Endothelial cell of umbilical vein (primary cell): ENCODE data around the gene HERPUD1. TPM values are rescaled to one million over a fixed set of nuclear protein-coding genes. Genes with fewer than 3 reads are reported as not detected.

Experiments
- BruUV-seq: library from RNA; stranded (reverse); fragments of 400-500 nt; replicated peaks from 2 replicates; lab custom pipeline; 2021; lab: Mats Ljungman, UMichigan
- CTCF ChIA-PET: fragments of 300-600, 350-600 bp; sonication (Branson Sonifier 250); formaldehyde crosslinking; loops from one replicate; lab custom pipeline; 2021; ENCODE audit warnings: antibody characterized with exemption, inconsistent platforms; lab: Charles Lee
- POLR2A ChIA-PET: fragments of 300-600, 350-600 bp; sonication (Branson Sonifier 250); formaldehyde crosslinking; loops from one replicate; lab custom pipeline; 2021; ENCODE audit warnings: antibody characterized with exemption, inconsistent platforms; lab: Charles Lee
- DNase-seq: peaks from one replicate; pipeline ENCODE4 v3.0.0-alpha.2; 2011; ENCODE audit warnings: low read depth, low spot score
- FAIRE-seq: peaks from 2 replicates; lab custom pipeline; 2011; peaks lifted over from hg19 to GRCh38; lab: Jason Lieb, UNC
- H2AFZ ChIP-seq: 2 replicates; pipeline ENCODE4 v1.6.0; 2012; ENCODE audit warnings: low read depth, low read length, control low read depth, inconsistent platforms
- H3K27ac ChIP-seq: 2 replicates; pipeline ENCODE4 v1.5.1; 2011; ENCODE audit warnings: low read depth, mild to moderate bottlenecking, control low read depth, low read length, moderate library complexity; ENCODE audit not compliant: insufficient read depth
- H3K27me3 ChIP-seq, 2 experiments: 2 replicates each; pipeline versions ENCODE4 v1.6.0 to v1.6.1; 2011; ENCODE audit warnings: low read length in 2 of 2, mixed read lengths in 1 of 2; ENCODE audit not compliant: control insufficient read depth in 2 of 2, insufficient read depth in 2 of 2
- H3K36me3 ChIP-seq, 2 experiments: 2 replicates in 1 of 2; 3 replicates in 1 of 2; pipeline ENCODE4 v1.5.1; 2011; ENCODE audit warnings: low read length in 2 of 2, mild to moderate bottlenecking in 1 of 2, moderate library complexity in 1 of 2; ENCODE audit not compliant: control insufficient read depth in 2 of 2, insufficient read depth in 2 of 2; ENCODE audit errors: extremely low read depth in 1 of 2
- H3K4me1 ChIP-seq: 3 replicates; pipeline ENCODE4 v1.5.1; 2011; ENCODE audit warnings: mild to moderate bottlenecking, low read length; ENCODE audit not compliant: control insufficient read depth, insufficient read depth; ENCODE audit errors: extremely low read depth
- H3K4me2 ChIP-seq: 2 replicates; pipeline ENCODE4 v1.6.1; 2011; ENCODE audit warnings: low read length, control low read depth, mixed read lengths; ENCODE audit not compliant: insufficient read depth
- H3K4me3 ChIP-seq, 3 experiments: fragments of 200-600 bp in 1 of 3; sonication (generic), shearing (Covaris generic) in 1 of 3; replicated peaks in 1 of 3; 2 replicates each; pipeline ENCODE4 v1.5.1; 2011 to 2016; ENCODE audit warnings: control low read depth in 3 of 3, low read length in 3 of 3, mild to moderate bottlenecking in 2 of 3, inconsistent platforms in 1 of 3, low read depth in 1 of 3, moderate library complexity in 1 of 3; ENCODE audit not compliant: insufficient read depth in 1 of 3
- H3K79me2 ChIP-seq: 2 replicates; pipeline ENCODE4 v1.6.0; 2012; ENCODE audit warnings: low read length, inconsistent platforms; ENCODE audit not compliant: control insufficient read depth, insufficient read depth
- H3K9ac ChIP-seq: replicated peaks from 2 replicates; pipeline ENCODE3; 2011; ENCODE audit warnings: low read length, control low read depth; ENCODE audit not compliant: insufficient read depth; ENCODE audit errors: extremely low read depth
- H3K9me1 ChIP-seq: replicated peaks from 3 replicates; pipeline ENCODE4 v1.6.0; 2011; ENCODE audit warnings: mild to moderate bottlenecking, low read length; ENCODE audit not compliant: control insufficient read depth, insufficient read depth; ENCODE audit errors: extremely low read depth
- H3K9me3 ChIP-seq: replicated peaks from 2 replicates; pipeline ENCODE4 v1.5.1; 2012; ENCODE audit warnings: low read length, inconsistent platforms; ENCODE audit not compliant: control insufficient read depth, insufficient read depth
- H4K20me1 ChIP-seq: replicated peaks from 2 replicates; pipeline ENCODE3; 2011; ENCODE audit warnings: mild to moderate bottlenecking, low read length; ENCODE audit not compliant: control insufficient read depth, insufficient read depth; ENCODE audit errors: extremely low read depth
- EZH2 ChIP-seq: IDR thresholded peaks from 2 replicates; pipeline ENCODE4 v1.6.1; 2012; ENCODE audit warnings: borderline replicate concordance, low read depth, mild to moderate bottlenecking, moderate library complexity, low read length, inconsistent platforms; ENCODE audit not compliant: severe bottlenecking
- FOS ChIP-seq: IDR thresholded peaks from 2 replicates; pipeline ENCODE4 v1.6.1; 2011; ENCODE audit warnings: mild to moderate bottlenecking, low read length, moderate library complexity, borderline replicate concordance; ENCODE audit not compliant: insufficient read depth
- GATA2 ChIP-seq: IDR thresholded peaks from 2 replicates; pipeline ENCODE4 v1.7.0; 2011; ENCODE audit warnings: low read depth, mild to moderate bottlenecking, moderate library complexity, mixed read lengths, low read length; ENCODE audit not compliant: insufficient read length, insufficient read depth
- JUN ChIP-seq: IDR thresholded peaks from 2 replicates; pipeline ENCODE4 v1.6.1; 2011; ENCODE audit warnings: borderline replicate concordance, low read depth; ENCODE audit not compliant: insufficient read length, insufficient read depth
- MYC ChIP-seq: IDR thresholded peaks from one replicate; pipeline ENCODE4 v1.6.1; 2011; ENCODE audit warnings: mild to moderate bottlenecking, low read depth, low read length
- POLR2A ChIP-seq: IDR thresholded peaks from 2 replicates; pipeline ENCODE4 v1.6.1; 2012; ENCODE audit warnings: low read depth, mild to moderate bottlenecking, control low read depth, low read length
- POLR2AphosphoS5 ChIP-seq: IDR thresholded peaks from 2 replicates; pipeline ENCODE4 v1.6.1; 2012; ENCODE audit warnings: low read depth, mild to moderate bottlenecking, control low read depth, low read length, moderate library complexity; ENCODE audit not compliant: insufficient read depth
- dilution Hi-C: fragments of 300-500 bp; cut with MboI; formaldehyde crosslinking; loops from one replicate; pipeline ENCODE4 v1.15.0; 2019; ENCODE audit warnings: low sequenced_read_pairs; ENCODE audit not compliant: extremely low pct_ligation_motif_present
- intact Hi-C: fragments of 100-400 bp; cut with micrococcal nuclease; formaldehyde crosslinking; loops from one replicate; pipeline ENCODE4 v1.10.0; 2022
- polyA plus RNA-seq, 4 experiments: library from polyadenylated mRNA; depleted of rRNA in 3 of 4; stranded (reverse) in 3 of 4; unstranded in 1 of 4; fragments of >200 nt; gene quantifications; 2 replicates each; pipeline versions ENCODE4 v1.2.1 to v1.2.3, GENCODE V29; 2011 to 2012; ENCODE audit warnings: missing spikeins in 1 of 4
- total RNA-seq: library from RNA; stranded (reverse); gene quantifications from 2 replicates; pipeline ENCODE4 v1.2.3, GENCODE V29; 2021
- TF ChIP-seq, protein P1 (sequence below), 2 donors: IDR thresholded peaks; 1 replicate in 1 of 2; 2 replicates in 1 of 2; pipeline ENCODE4 v1.5.1; 2011; ENCODE audit warnings: low read length in 2 of 2, mild to moderate bottlenecking in 2 of 2, moderate library complexity in 2 of 2, control low read depth in 1 of 2, inconsistent platforms in 1 of 2, low read depth in 1 of 2; ENCODE audit not compliant: insufficient read depth in 1 of 2; ENCODE audit errors: extremely low read depth in 1 of 2
- TF ChIP-seq, protein P2 (sequence below): IDR thresholded peaks from 2 replicates; pipeline ENCODE4 v1.6.1; 2011; ENCODE audit not compliant: insufficient read depth, insufficient read length

HERPUD1 gene
- total and polyA plus RNA-seq, 2 donors (not counting 3 experiments of a cell fraction or from before 2014, with no cell fraction given), result 107 to 109 TPM

DNA sequence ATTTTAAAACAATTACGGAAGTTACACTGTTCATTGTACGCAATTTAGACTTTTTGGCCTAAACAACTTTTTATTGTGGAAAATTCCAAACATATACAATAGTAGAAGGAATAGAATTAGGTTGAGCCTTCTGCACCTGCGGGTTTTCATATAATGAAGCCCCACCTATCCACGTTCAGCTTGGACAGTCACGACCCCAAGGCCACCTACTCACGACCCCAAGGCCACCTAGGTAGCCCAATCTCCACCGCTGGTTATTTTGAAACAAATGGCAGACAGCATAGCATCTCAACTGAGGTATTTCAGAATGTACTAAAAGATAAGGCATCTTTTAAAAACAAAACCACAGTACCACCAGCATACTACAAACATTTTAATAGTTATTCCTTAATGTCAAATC is 58.0 kb downstream of the HERPUD1 start:
- Histone ChIP-seq H3K36me3 (no peaks in the 10 kb centered on the region), H3K4me1 (peaks cover 17% of the 10 kb centered on the region), H3K79me2 (peaks cover 6% of the 10 kb centered on the region), H4K20me1 (no peaks in the 10 kb centered on the region), H3K4me3 (peak overlapping the region; percentile 80 to 96 (median 86)), H3K27me3 (no peaks in the 10 kb centered on the region), H3K9me1 (no peaks in the 10 kb centered on the region), H2AFZ (peak overlapping the region; percentile 99), H3K27ac (peak overlapping the region; percentile 58), H3K9me3 (no peaks in the 10 kb centered on the region), H3K4me2 (peak overlapping the region; percentile 97), H3K9ac (peak overlapping the region; percentile 90)
- intact Hi-C loops (no loop called here), dilution Hi-C loops (no loop called here)
- no peak for DNase-seq
- ChIA-PET CTCF (interaction anchor here (1.0 to 3.2 kb wide), 6 partner anchors 9 to 194 kb away, joined by 3 to 27 read pairs (median 4); no protein-coding TSS in a partner anchor), POLR2A (interaction anchor here (0.7 to 1.2 kb wide), 3 partner anchors 8 to 56 kb away, joined by 3 to 5 read pairs (median 5); no protein-coding TSS in a partner anchor)
- BruUV-seq, result no TSS peak
- FAIRE-seq, result peak; percentile 24
- no peak for TF ChIP-seq POLR2A

DNA sequence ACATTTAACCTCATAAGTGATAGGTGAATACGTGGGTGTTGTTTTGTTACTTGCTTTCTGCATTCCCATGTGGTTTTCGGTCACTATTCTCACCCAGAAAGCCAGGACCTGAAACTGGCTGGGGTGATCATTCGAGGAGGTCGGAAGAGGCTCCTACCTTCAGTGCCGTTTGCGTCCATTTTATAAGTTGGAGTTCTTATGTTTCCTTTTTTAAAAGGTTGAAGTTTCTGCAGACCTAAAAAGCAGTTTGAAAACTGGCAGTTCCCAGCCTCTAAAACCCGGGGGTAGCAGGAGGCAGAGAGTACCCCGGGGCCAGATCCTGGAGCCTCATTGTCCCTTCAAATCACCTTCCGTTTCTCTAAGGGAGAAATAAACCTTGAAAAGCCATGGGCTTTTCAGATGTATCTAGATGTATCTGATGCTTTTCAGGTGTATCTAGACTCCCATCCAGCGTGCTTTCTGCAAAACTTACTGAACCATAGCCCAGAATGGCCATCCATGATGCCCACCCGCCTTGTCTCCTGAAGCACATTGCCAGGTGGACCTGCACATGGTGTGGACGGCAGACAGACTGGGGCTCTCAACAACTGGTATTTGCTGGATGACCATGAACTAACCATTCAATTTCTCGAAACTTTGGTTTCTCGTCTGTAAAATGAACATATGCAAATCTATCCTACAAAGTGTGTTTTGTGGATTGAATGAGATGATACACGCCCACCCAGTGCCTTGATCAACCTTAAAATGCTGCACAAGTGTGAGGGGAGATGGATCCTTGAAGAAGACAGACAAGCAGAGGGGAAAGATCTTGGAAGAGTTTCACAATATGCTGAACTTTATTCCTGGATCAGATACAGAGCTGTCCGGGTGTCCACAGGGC is 58.7 kb downstream of the HERPUD1 start:
- Histone ChIP-seq H3K9me1 (no peaks in the 10 kb centered on the region), H3K4me1 (peaks cover 15% of the 10 kb centered on the region), H3K27me3 (no peaks in the 10 kb centered on the region), H4K20me1 (no peaks in the 10 kb centered on the region), H3K9ac (no peak overlapping the region), H3K36me3 (no peaks in the 10 kb centered on the region), H3K27ac (no peak overlapping the region), H3K9me3 (no peaks in the 10 kb centered on the region), H2AFZ (no peak overlapping the region), H3K4me3 (no peak overlapping the region), H3K4me2 (peak overlapping the region; percentile 97), H3K79me2 (peaks cover 6% of the 10 kb centered on the region)
- dilution Hi-C loops (no loop called here), intact Hi-C loops (no loop called here)
- CTCF ChIA-PET, result interaction anchor here (3.2 kb wide), 2 partner anchors 26 to 55 kb away, joined by 24 to 27 read pairs; no protein-coding TSS in a partner anchor
- no peak for FAIRE-seq
- TSS peak; percentile 6 for BruUV-seq
- TF ChIP-seq JUN (no peak), FOS (no peak), EZH2 (no peak), POLR2AphosphoS5 (no peak), POLR2A (no peak), MYC (no peak), GATA2 (no peak)
- TF ChIP-seq, protein P1, sequence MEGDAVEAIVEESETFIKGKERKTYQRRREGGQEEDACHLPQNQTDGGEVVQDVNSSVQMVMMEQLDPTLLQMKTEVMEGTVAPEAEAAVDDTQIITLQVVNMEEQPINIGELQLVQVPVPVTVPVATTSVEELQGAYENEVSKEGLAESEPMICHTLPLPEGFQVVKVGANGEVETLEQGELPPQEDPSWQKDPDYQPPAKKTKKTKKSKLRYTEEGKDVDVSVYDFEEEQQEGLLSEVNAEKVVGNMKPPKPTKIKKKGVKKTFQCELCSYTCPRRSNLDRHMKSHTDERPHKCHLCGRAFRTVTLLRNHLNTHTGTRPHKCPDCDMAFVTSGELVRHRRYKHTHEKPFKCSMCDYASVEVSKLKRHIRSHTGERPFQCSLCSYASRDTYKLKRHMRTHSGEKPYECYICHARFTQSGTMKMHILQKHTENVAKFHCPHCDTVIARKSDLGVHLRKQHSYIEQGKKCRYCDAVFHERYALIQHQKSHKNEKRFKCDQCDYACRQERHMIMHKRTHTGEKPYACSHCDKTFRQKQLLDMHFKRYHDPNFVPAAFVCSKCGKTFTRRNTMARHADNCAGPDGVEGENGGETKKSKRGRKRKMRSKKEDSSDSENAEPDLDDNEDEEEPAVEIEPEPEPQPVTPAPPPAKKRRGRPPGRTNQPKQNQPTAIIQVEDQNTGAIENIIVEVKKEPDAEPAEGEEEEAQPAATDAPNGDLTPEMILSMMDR (IDR thresholded peaks at IDR 0.05; ENCODE audit: extremely low read depth in 1 of 2, insufficient read depth in 1 of 2, low read depth in 1 of 2, low read length in 2 of 2), result no peak
- TF ChIP-seq, protein P2, sequence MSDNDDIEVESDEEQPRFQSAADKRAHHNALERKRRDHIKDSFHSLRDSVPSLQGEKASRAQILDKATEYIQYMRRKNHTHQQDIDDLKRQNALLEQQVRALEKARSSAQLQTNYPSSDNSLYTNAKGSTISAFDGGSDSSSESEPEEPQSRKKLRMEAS, result no peak
- POLR2A ChIA-PET, result no interaction called here
- DNase-seq, result no peak
